ENCODE data around the gene VSIG10. TPM values are rescaled to one million over a fixed set of nuclear protein-coding genes. Genes with fewer than 3 reads are reported as not detected.
"Not testable (repeated sequence)": the region's sequence is repeated elsewhere in the genome, so short reads cannot be mapped to it uniquely, and the experiment has no call there.

VSIG10 gene
- total RNA-seq, 2 experiments from 2014 or later: 7.6 to 8.5 TPM

DNA sequence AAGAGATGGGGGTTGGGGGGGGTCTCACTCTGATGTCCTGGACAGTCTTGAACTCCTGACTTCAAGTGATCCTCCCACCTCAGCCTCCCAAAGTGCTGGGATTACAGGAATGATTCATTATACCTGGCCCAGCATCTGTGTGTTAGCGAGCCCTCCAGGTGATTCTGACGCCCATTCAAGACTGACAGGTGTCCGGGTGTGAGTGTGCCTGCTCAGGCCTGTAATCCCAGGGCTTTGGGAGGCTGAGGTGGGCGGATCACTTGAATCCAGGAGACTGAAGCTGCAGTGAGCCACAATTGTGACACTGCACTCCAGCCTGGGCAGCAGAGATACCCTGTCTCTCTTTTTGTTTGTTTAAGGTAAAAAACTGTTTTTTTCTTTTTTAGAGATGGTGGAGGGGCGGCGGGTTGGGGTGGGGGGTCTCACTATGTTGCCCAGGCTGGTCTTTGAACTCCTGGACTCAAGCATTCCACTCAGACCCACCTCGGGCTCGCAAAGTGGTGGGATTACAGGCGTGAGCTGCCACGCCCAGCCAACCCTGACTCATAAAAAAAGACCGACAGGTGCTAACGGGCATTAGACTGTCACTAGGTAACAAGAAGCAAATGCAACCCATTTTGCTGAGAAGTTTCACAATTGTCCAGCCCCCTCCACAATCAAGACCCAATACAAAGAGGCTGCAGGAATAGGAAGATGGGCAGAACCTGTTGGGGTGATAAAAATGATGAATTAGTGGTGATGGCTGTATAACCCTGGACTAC, 4.7 kb downstream of the VSIG10 start:
- Mint-ChIP-seq H3K27ac (no peak overlapping the region), H3K9me3 (no peaks in the 10 kb centered on the region), H3K36me3 (no peaks in the 10 kb centered on the region), H3K27me3 (peaks cover 19% of the 10 kb centered on the region), H3K4me3 (no peak overlapping the region), H3K4me1 (peaks cover 3% of the 10 kb centered on the region)
- no peak for ATAC-seq (ENCODE audit: low read depth)
- no peak for DNase-seq
- POLR2A ChIA-PET: no interaction called here

GRCh38 chr12:118098401-118098800, 5.4 kb downstream of the VSIG10 start:
- Mint-ChIP-seq H3K9me3 (no peaks in the 10 kb centered on the region), H3K4me1 (peaks cover 3% of the 10 kb centered on the region), H3K27ac (no peak overlapping the region), H3K36me3 (no peaks in the 10 kb centered on the region), H3K4me3 (no peak overlapping the region), H3K27me3 (peaks cover 19% of the 10 kb centered on the region)
- POLR2A ChIA-PET: no interaction called here
- ATAC-seq (ENCODE audit: low read depth): no peak
- no peak for DNase-seq

DNA sequence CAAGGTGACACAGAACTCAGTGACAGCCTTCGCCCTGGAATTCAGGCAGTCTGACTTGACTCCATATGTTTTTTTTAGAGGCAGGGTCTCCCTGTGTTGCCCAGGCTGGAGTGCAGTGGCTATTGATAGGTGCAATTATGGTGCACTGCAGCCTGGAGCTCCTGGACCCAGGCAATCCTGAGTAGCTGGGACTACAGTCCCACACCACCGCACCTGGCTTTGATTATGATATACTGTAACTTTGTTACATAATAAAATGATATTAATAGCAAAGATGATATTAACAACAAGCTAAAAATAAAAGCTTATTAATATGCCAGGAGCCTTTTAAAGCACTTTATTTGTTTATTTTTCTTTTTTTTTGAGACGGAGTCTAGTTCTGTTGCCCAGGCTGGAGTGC, 9.8 kb downstream of the VSIG10 start:
- Mint-ChIP-seq H3K36me3 (no peaks in the 10 kb centered on the region), H3K9me3 (no peaks in the 10 kb centered on the region), H3K27me3 (no peaks in the 10 kb centered on the region), H3K4me1 (no peaks in the 10 kb centered on the region), H3K27ac (no peak overlapping the region), H3K4me3 (no peak overlapping the region)
- DNase-seq (no peak), ATAC-seq (ENCODE audit: low read depth) (no peak)
- POLR2A ChIA-PET: no interaction called here

- DNase-seq (no peak), ATAC-seq (ENCODE audit: low read depth) (no peak)
- POLR2A ChIA-PET: no interaction called here
- no peak overlapping the region for H3K4me3 Mint-ChIP-seq
- no peaks in the 10 kb centered on the region for H3K36me3 Mint-ChIP-seq
- no peaks in the 10 kb centered on the region for H3K27me3 Mint-ChIP-seq
- no peaks in the 10 kb centered on the region for H3K9me3 Mint-ChIP-seq
- no peak overlapping the region for H3K27ac Mint-ChIP-seq
- H3K4me1 Mint-ChIP-seq: no peaks in the 10 kb centered on the region
Observed at GRCh38 chr12:118089782-118090181, 14.0 kb downstream of the VSIG10 start.

- H3K36me3 Mint-ChIP-seq: peaks cover 10% of the 10 kb centered on the region
- no peaks in the 10 kb centered on the region for H3K9me3 Mint-ChIP-seq
- no peak overlapping the region for H3K27ac Mint-ChIP-seq
- DNase-seq (no peak), ATAC-seq (ENCODE audit: low read depth) (no peak)
- H3K4me3 Mint-ChIP-seq: no peak overlapping the region
- H3K27me3 Mint-ChIP-seq: no peaks in the 10 kb centered on the region
- POLR2A ChIA-PET: no interaction called here
- H3K4me1 Mint-ChIP-seq: no peaks in the 10 kb centered on the region
Observed at GRCh38 chr12:118082161-118082560, 21.6 kb downstream of the VSIG10 start.

- POLR2A ChIA-PET; H3K27ac Mint-ChIP-seq; H3K9me3 Mint-ChIP-seq; DNase-seq; ATAC-seq (ENCODE audit: low read depth); H3K27me3 Mint-ChIP-seq; H3K4me1 Mint-ChIP-seq; H3K4me3 Mint-ChIP-seq: not testable (repeated sequence)
- H3K36me3 Mint-ChIP-seq: peaks cover 10% of the 10 kb centered on the region
Observed at GRCh38 chr12:118081521-118081920, 22.3 kb downstream of the VSIG10 start.

DNA sequence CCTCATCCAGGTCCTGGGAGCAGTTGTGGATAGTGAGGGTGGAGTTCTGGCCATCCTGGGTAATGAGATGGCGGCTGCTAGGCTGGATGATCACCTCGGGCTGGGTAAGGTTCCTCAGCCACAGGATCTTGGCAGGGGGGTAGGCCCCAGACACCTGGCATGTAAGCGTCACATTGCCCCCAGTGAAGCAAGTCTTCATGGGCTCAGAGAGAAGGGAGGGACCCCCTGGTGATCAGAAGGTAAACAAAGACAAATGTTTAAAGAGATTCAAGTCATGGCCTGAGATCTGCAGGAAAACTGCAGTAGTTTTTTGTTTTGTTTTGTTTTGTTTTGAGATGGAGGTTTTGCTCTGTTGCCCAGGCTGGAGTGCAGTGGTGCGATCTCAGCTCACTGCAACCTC, 30.0 kb downstream of the VSIG10 start:
- POLR2A ChIA-PET: no interaction called here
- Mint-ChIP-seq H3K27me3 (no peaks in the 10 kb centered on the region), H3K4me1 (no peaks in the 10 kb centered on the region), H3K4me3 (no peak overlapping the region), H3K27ac (no peak overlapping the region), H3K36me3 (peaks cover 11% of the 10 kb centered on the region), H3K9me3 (no peaks in the 10 kb centered on the region)
- ATAC-seq (ENCODE audit: low read depth): no peak
- DNase-seq: no peak

DNA sequence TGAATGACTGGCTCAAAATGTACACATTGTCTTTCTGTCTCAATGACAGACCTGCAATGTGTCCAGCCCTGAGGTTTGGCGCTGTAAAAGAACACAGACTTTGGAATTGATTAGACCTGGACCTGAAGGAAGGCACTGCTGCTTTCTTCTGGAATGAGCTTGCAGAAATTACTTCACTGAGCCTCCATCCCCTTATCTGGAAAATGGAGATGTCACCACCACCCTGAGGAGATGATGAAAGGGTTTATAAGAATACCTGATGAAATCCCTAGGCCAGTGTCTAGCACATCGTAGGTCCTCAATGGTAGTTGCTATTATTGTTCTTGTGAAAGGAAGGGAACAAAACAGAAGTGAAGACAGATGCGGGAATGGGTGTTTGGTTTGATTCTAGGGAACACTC, 33.2 kb downstream of the VSIG10 start:
- H3K27ac Mint-ChIP-seq: no peak overlapping the region
- H3K4me1 Mint-ChIP-seq: peaks cover 20% of the 10 kb centered on the region
- no peaks in the 10 kb centered on the region for H3K9me3 Mint-ChIP-seq
- no peak for ATAC-seq (ENCODE audit: low read depth)
- DNase-seq: no peak
- POLR2A ChIA-PET: no interaction called here
- no peaks in the 10 kb centered on the region for H3K27me3 Mint-ChIP-seq
- H3K4me3 Mint-ChIP-seq: no peak overlapping the region
- peaks cover 11% of the 10 kb centered on the region for H3K36me3 Mint-ChIP-seq

DNA sequence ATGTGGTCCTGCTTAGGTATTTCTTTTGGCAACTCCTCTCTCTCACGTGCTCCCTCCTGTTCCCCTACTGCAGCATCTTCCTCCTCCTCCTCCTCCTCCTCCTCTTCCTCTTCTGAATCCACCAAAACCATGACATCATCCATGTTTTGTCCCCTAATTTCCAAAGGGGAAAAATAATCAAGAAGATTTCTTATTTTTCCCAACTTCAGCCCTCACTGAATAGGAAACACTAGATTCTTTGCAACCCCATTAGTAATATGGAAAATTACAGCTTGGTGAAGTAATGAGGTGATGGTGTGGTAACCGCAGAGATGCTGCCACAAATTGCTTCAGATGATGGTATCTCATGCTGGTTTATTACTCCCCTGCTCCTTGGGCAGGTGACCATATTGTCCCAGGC, 35.4 kb downstream of the VSIG10 start:
- H3K4me1 Mint-ChIP-seq: peaks cover 40% of the 10 kb centered on the region
- H3K4me3 Mint-ChIP-seq: no peak overlapping the region
- peaks cover 13% of the 10 kb centered on the region for H3K36me3 Mint-ChIP-seq
- no peak for ATAC-seq (ENCODE audit: low read depth)
- H3K27me3 Mint-ChIP-seq: no peaks in the 10 kb centered on the region
- no peaks in the 10 kb centered on the region for H3K9me3 Mint-ChIP-seq
- H3K27ac Mint-ChIP-seq: no peak overlapping the region
- DNase-seq: no peak
- POLR2A ChIA-PET: interaction anchor here (0.6 to 1.1 kb wide), 2 partner anchors 17 to 68 kb away, joined by 3 to 5 read pairs; partner anchors contain the start of gene PEBP1

GRCh38 chr12:118065380-118065779, 38.4 kb downstream of the VSIG10 start:
- Mint-ChIP-seq H3K4me3 (peak overlapping the region; percentile 97), H3K36me3 (peaks cover 10% of the 10 kb centered on the region), H3K27me3 (no peaks in the 10 kb centered on the region), H3K27ac (peak overlapping the region; percentile 95), H3K4me1 (peaks cover 44% of the 10 kb centered on the region), H3K9me3 (no peaks in the 10 kb centered on the region)
- ATAC-seq (ENCODE audit: low read depth) (peak; percentile 34), DNase-seq (no peak)
- POLR2A ChIA-PET: interaction anchor here (0.7 to 1.9 kb wide), 4 partner anchors 13 to 311 kb away, joined by 3 to 10 read pairs (median 7); partner anchors contain the start of gene SUDS3

DNA sequence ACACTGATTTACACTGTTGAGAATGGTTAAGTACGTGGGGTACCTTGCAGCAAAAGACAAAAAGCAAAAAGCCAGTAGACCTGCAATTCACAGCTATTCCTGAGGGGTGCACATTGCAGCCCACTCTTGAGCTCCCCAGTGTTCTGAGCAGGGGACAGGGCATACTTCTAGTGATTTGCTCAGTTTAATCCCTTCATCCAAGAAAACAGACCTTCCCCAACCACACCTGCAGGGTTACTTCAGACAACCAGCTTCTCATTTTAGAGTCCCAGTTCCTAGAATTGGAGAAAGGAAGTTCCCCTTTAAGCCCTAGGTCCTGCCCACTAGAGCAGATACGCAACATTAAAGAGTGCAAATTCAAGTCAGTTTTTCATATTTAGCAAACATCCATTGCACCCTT, 39.2 kb downstream of the VSIG10 start:
- ATAC-seq (ENCODE audit: low read depth): peak; percentile 48
- POLR2A ChIA-PET: interaction anchor here (0.6 to 1.9 kb wide), 5 partner anchors 14 to 312 kb away, joined by 3 to 12 read pairs (median 9); partner anchors contain the start of genes PEBP1 and SUDS3
- H3K9me3 Mint-ChIP-seq: no peaks in the 10 kb centered on the region

DNA sequence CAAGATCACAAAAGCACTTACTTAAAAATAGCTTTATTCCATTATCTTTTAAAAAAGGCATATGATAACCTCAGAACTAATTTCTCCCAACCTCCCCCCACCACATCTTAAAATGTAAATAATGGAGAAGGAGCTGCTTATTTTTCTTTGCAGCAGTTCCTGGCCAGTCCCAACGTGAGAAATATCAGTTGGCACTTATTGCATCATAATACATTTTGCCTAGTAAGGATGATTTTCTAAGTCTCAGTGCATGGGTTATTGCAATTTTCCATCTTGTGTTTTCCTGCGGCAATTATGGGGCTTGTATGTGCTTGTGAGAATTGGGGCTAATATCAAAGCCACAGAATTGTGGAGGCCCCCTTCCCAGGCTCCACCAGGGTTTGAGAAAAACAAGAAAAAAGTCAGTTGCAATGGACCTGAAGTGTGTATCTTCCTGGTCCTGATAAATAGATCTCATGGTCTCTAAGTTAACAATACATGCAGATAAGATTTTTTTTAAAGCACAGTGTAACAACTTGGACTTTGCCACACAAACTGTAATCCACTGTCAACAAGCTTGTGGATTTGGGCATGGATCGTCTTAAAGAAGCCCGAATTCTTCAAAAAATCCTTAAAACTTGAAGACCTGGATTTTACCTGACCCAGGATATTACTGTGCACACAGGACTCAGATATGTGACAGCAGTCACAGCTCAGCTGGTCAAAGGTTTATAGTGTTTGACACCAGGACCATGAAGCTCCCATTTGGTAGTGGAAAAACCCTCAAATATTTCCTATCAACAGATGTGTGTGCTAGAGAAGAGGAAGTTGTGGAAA, 40.0 kb downstream of the VSIG10 start:
- peak overlapping the region; percentile 95 for H3K27ac Mint-ChIP-seq
- H3K4me3 Mint-ChIP-seq: peak overlapping the region; percentile 97
- H3K27me3 Mint-ChIP-seq: no peaks in the 10 kb centered on the region
- no peaks in the 10 kb centered on the region for H3K9me3 Mint-ChIP-seq
- POLR2A ChIA-PET: interaction anchor here (0.6 to 1.9 kb wide), 6 partner anchors 13 to 312 kb away, joined by 3 to 12 read pairs (median 6); partner anchors contain the start of genes PEBP1 and SUDS3
- peaks cover 60% of the 10 kb centered on the region for H3K4me1 Mint-ChIP-seq
- no peak for ATAC-seq (ENCODE audit: low read depth)
- no peak for DNase-seq
- H3K36me3 Mint-ChIP-seq: peaks cover 12% of the 10 kb centered on the region

More for the DNA sequence above, 39.2 kb downstream of the VSIG10 start:
- Mint-ChIP-seq H3K27me3 (no peaks in the 10 kb centered on the region), H3K4me1 (peaks cover 52% of the 10 kb centered on the region), H3K36me3 (peaks cover 10% of the 10 kb centered on the region), H3K4me3 (peak overlapping the region; percentile 97), H3K27ac (peak overlapping the region; percentile 95)
- peak; percentile 37 for DNase-seq

All from activated naive CD8-positive, alpha-beta T cell treated with anti-CD3 and anti-CD28 coated beads, Interleukin-2, amount 10 ng/mL, durations not matched to agents 7 days and 5 days (primary cell).